ENCODE results near the gene NME3. TPM values are rescaled to one million over a fixed set of nuclear protein-coding genes. Genes with fewer than 3 reads are reported as not detected.

Gene NME3
- total RNA-seq, 1 donor from 2014 or later = 79.1 TPM

GRCh38 chr16:1816396-1817275 lies 45.3 kb upstream of the NME3 start:
- H3K36me3 Mint-ChIP-seq (ENCODE audit: unreplicated experiment) = no peaks in the 10 kb centered on the region
- TF ChIP-seq CTCF (IDR thresholded peaks at IDR 0.05; ENCODE audit: partially characterized antibody, unreplicated experiment) = no peak
- H3K9me3 Mint-ChIP-seq (ENCODE audit: unreplicated experiment) = peaks cover 5% of the 10 kb centered on the region
- H3K27me3 Mint-ChIP-seq (ENCODE audit: unreplicated experiment) = peaks cover 1% of the 10 kb centered on the region
- no peak overlapping the region for H3K27ac Mint-ChIP-seq (ENCODE audit: unreplicated experiment)
- no peak overlapping the region for H3K4me3 Mint-ChIP-seq (ENCODE audit: unreplicated experiment)
- H3K4me1 Mint-ChIP-seq (ENCODE audit: low read depth, unreplicated experiment) = peaks cover 3% of the 10 kb centered on the region
- no peak for DNase-seq

GRCh38 chr16:1815461-1815860 lies 44.1 kb upstream of the NME3 start:
- H3K4me3 Mint-ChIP-seq (ENCODE audit: unreplicated experiment) = no peak overlapping the region
- H3K36me3 Mint-ChIP-seq (ENCODE audit: unreplicated experiment) = no peaks in the 10 kb centered on the region
- DNase-seq = no peak
- H3K9me3 Mint-ChIP-seq (ENCODE audit: unreplicated experiment) = peaks cover 5% of the 10 kb centered on the region
- H3K27me3 Mint-ChIP-seq (ENCODE audit: unreplicated experiment) = peaks cover 1% of the 10 kb centered on the region
- H3K27ac Mint-ChIP-seq (ENCODE audit: unreplicated experiment) = no peak overlapping the region
- TF ChIP-seq CTCF (IDR thresholded peaks at IDR 0.05; ENCODE audit: partially characterized antibody, unreplicated experiment) = no peak
- peaks cover 3% of the 10 kb centered on the region for H3K4me1 Mint-ChIP-seq (ENCODE audit: low read depth, unreplicated experiment)

GRCh38 chr16:1812732-1813163 lies 41.4 kb upstream of the NME3 start:
- Mint-ChIP-seq H3K4me1 (ENCODE audit: low read depth, unreplicated experiment) (peaks cover 2% of the 10 kb centered on the region), H3K9me3 (ENCODE audit: unreplicated experiment) (peaks cover 6% of the 10 kb centered on the region), H3K4me3 (ENCODE audit: unreplicated experiment) (no peak overlapping the region), H3K27ac (ENCODE audit: unreplicated experiment) (no peak overlapping the region), H3K36me3 (ENCODE audit: unreplicated experiment) (no peaks in the 10 kb centered on the region), H3K27me3 (ENCODE audit: unreplicated experiment) (peaks cover 1% of the 10 kb centered on the region)
- peak; percentile 63 for DNase-seq
- no peak for TF ChIP-seq CTCF (IDR thresholded peaks at IDR 0.05; ENCODE audit: partially characterized antibody, unreplicated experiment)

- Mint-ChIP-seq H3K36me3 (ENCODE audit: unreplicated experiment) (peaks cover 5% of the 10 kb centered on the region), H3K4me1 (ENCODE audit: low read depth, unreplicated experiment) (peaks cover 2% of the 10 kb centered on the region), H3K27me3 (ENCODE audit: unreplicated experiment) (no peaks in the 10 kb centered on the region), H3K27ac (ENCODE audit: unreplicated experiment) (no peak overlapping the region), H3K9me3 (ENCODE audit: unreplicated experiment) (peaks cover 6% of the 10 kb centered on the region), H3K4me3 (ENCODE audit: unreplicated experiment) (no peak overlapping the region)
- TF ChIP-seq CTCF (IDR thresholded peaks at IDR 0.05; ENCODE audit: partially characterized antibody, unreplicated experiment) = no peak
- no peak for DNase-seq
These were observed 39.2 kb upstream of the NME3 start for GRCh38 chr16:1810536-1810935.

- no peak for TF ChIP-seq CTCF (IDR thresholded peaks at IDR 0.05; ENCODE audit: partially characterized antibody, unreplicated experiment)
- Mint-ChIP-seq H3K4me1 (ENCODE audit: low read depth, unreplicated experiment) (peaks cover 2% of the 10 kb centered on the region), H3K27me3 (ENCODE audit: unreplicated experiment) (no peaks in the 10 kb centered on the region), H3K4me3 (ENCODE audit: unreplicated experiment) (no peak overlapping the region), H3K36me3 (ENCODE audit: unreplicated experiment) (peaks cover 5% of the 10 kb centered on the region), H3K9me3 (ENCODE audit: unreplicated experiment) (peaks cover 3% of the 10 kb centered on the region), H3K27ac (ENCODE audit: unreplicated experiment) (peak overlapping the region; percentile 62)
- DNase-seq = no peak
These were observed 38.8 kb upstream of the NME3 start for GRCh38 chr16:1810106-1810505.
